ENCODE data around the gene FMN1.

The FMN1 gene

DNA sequence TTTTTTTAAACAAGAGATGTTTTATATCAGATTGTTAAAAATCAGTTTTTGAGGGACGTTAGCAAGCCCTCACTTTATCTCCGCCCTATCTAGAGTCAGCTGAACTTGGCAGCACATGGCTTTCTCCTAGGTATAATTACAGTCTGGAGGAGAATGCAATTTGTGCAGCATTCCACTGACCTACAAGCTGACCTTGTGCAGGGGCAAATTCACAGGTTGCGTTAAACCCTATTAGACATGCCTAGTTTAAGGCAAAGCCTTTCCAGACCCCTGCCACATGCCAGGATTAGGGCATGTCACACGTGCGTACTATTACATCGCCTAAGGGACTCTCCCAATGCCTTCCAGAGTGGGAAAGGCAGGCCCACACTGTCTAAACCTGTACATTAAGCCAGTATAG, 252.7 kb downstream of the FMN1 start:
- Histone ChIP-seq H3K4me1 (ENCODE audit: low read depth, poor library complexity, severe bottlenecking) (peaks cover 8% of the 10 kb centered on the region), H4K20me1 (ENCODE audit: insufficient read depth) (no peaks in the 10 kb centered on the region)
- TF ChIP-seq, protein P1, sequence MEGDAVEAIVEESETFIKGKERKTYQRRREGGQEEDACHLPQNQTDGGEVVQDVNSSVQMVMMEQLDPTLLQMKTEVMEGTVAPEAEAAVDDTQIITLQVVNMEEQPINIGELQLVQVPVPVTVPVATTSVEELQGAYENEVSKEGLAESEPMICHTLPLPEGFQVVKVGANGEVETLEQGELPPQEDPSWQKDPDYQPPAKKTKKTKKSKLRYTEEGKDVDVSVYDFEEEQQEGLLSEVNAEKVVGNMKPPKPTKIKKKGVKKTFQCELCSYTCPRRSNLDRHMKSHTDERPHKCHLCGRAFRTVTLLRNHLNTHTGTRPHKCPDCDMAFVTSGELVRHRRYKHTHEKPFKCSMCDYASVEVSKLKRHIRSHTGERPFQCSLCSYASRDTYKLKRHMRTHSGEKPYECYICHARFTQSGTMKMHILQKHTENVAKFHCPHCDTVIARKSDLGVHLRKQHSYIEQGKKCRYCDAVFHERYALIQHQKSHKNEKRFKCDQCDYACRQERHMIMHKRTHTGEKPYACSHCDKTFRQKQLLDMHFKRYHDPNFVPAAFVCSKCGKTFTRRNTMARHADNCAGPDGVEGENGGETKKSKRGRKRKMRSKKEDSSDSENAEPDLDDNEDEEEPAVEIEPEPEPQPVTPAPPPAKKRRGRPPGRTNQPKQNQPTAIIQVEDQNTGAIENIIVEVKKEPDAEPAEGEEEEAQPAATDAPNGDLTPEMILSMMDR (conservative IDR thresholded peaks at IDR 0.05; ENCODE audit: low read depth, low read length): no peak

DNA sequence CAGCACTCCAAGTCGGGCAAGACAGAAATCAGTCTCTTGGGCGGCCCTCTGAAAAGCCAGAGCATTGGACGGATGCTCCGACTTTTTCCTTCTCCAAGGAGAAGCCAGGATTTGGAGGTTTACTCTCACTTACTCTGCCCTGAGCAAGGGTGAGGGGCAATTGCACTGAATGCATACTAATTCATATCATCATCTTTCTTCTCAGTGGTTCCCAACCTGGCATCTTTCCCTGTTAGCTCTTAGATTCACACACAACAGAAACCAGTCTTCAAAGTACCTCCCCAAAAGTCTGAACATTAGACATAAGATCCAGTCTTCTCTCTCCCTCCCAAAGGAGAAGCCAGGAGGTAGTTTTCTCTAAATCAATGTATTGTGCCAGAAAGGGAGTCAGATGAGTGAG, 257.5 kb downstream of the FMN1 start:
- Histone ChIP-seq H4K20me1 (ENCODE audit: insufficient read depth) (no peaks in the 10 kb centered on the region), H3K4me2 (no peak overlapping the region), H3K27ac (no peak overlapping the region), H3K79me2 (ENCODE audit: insufficient read depth, low read depth) (no peaks in the 10 kb centered on the region), H3K36me3 (ENCODE audit: insufficient read depth) (no peaks in the 10 kb centered on the region), H2AFZ (ENCODE audit: low read depth) (no peak overlapping the region), H3K4me3 (IDR thresholded peaks at IDR 0.05; ENCODE audit: insufficient read depth, low read depth, low read length) (no peak overlapping the region), H3K27me3 (ENCODE audit: insufficient read depth, low read depth) (no peaks in the 10 kb centered on the region), H3K4me1 (ENCODE audit: low read depth, poor library complexity, severe bottlenecking) (no peaks in the 10 kb centered on the region), H3K9ac (no peak overlapping the region)
- TF ChIP-seq, protein P1 (conservative IDR thresholded peaks at IDR 0.05; ENCODE audit: low read depth, low read length): no peak

More for the DNA sequence above, 252.7 kb downstream of the FMN1 start:
- Histone ChIP-seq H3K4me3 (IDR thresholded peaks at IDR 0.05; ENCODE audit: insufficient read depth, low read depth, low read length) (no peak overlapping the region), H3K79me2 (ENCODE audit: insufficient read depth, low read depth) (no peaks in the 10 kb centered on the region), H3K36me3 (ENCODE audit: insufficient read depth) (no peaks in the 10 kb centered on the region), H3K27me3 (ENCODE audit: insufficient read depth, low read depth) (no peaks in the 10 kb centered on the region), H3K27ac (no peak overlapping the region), H2AFZ (ENCODE audit: low read depth) (no peak overlapping the region), H3K9ac (no peak overlapping the region), H3K4me2 (no peak overlapping the region)

DNA sequence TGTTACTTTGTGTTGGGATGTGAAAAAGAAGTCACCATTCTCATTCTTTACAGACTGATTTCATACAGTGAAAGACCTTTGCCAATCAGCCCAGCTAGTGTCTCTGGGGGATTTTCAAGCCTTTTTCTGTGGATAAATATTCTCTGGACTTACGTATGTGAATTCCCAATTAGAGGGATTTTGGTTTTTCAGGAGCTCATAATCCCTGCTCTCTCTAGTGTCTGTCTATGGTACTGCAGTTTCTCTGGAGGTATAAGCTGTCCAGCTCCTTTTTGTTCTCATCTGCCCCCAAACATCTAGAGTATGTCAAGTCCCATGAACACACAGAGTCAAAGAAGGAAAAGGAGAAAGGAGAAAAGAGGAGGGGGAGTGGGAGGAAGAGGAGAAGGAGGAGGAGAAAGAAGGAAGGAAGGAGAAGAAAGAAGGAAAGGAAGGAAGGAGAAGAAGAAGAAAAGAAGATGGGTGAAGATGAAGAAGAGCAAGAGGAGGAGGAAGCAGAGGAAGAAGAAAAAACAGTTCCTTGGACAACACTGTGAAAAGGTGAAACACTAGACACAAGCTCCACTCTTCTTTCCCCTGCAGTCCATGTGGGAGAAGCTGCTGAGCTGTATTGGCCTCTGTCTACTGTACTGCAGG, 258.1 kb downstream of the FMN1 start:
- H3K79me2 ChIP-seq (ENCODE audit: insufficient read depth, low read depth): no peaks in the 10 kb centered on the region
- H3K27me3 ChIP-seq (ENCODE audit: insufficient read depth, low read depth): no peaks in the 10 kb centered on the region
- H3K4me2 ChIP-seq: no peak overlapping the region
- no peaks in the 10 kb centered on the region for H3K4me1 ChIP-seq (ENCODE audit: low read depth, poor library complexity, severe bottlenecking)
- TF ChIP-seq, protein P1 (conservative IDR thresholded peaks at IDR 0.05; ENCODE audit: low read depth, low read length): peak; percentile 55; the same call in 1 of the 2 replicates
- H3K9ac ChIP-seq: no peak overlapping the region
- no peaks in the 10 kb centered on the region for H3K36me3 ChIP-seq (ENCODE audit: insufficient read depth)
- H4K20me1 ChIP-seq (ENCODE audit: insufficient read depth): no peaks in the 10 kb centered on the region
- no peak overlapping the region for H3K27ac ChIP-seq
- H2AFZ ChIP-seq (ENCODE audit: low read depth): no peak overlapping the region
- no peak overlapping the region for H3K4me3 ChIP-seq (IDR thresholded peaks at IDR 0.05; ENCODE audit: insufficient read depth, low read depth, low read length)

DNA sequence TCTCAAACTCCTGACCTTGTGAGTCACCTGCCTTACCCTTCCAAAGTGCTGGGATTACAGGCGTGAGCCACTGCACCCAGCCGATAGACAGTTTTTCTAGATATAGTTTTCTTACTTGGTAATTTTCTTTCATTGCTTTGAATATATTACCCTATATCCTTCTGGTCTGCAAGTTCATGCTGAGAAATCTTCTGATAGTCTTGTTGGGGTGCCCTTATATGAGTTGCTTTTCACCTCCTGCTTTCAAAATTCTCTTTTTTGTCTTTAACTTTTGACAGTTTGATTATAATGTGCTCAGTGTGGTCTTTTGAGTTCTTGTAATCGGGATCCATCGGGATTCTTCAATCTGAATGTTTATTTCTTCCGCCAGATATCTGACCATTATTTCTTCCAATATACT, 259.4 kb downstream of the FMN1 start:
- TF ChIP-seq, protein P1 (conservative IDR thresholded peaks at IDR 0.05; ENCODE audit: low read depth, low read length): no peak
- Histone ChIP-seq H2AFZ (ENCODE audit: low read depth) (no peak overlapping the region), H4K20me1 (ENCODE audit: insufficient read depth) (no peaks in the 10 kb centered on the region), H3K36me3 (ENCODE audit: insufficient read depth) (no peaks in the 10 kb centered on the region), H3K27me3 (ENCODE audit: insufficient read depth, low read depth) (no peaks in the 10 kb centered on the region), H3K27ac (no peak overlapping the region), H3K4me2 (no peak overlapping the region), H3K9ac (no peak overlapping the region), H3K4me1 (ENCODE audit: low read depth, poor library complexity, severe bottlenecking) (no peaks in the 10 kb centered on the region), H3K4me3 (IDR thresholded peaks at IDR 0.05; ENCODE audit: insufficient read depth, low read depth, low read length) (no peak overlapping the region), H3K79me2 (ENCODE audit: insufficient read depth, low read depth) (no peaks in the 10 kb centered on the region)
